ENCODE measurements around the gene SEMA4B. TPM values are rescaled to one million over a fixed set of nuclear protein-coding genes. Genes with fewer than 3 reads are reported as not detected.

Gene SEMA4B
- total RNA-seq, 1 experiment from 2014 or later = 50.2 TPM

GRCh38 chr15:90232941-90233386 lies 31.8 kb downstream of the SEMA4B start:
- TF ChIP-seq FOXK1 (CRISPR knock-in tag; IDR thresholded peaks at IDR 0.05) = no peak
- TF ChIP-seq NFYB (CRISPR knock-in tag; conservative IDR thresholded peaks at IDR 0.05; ENCODE audit: low read depth) = no peak
- TF ChIP-seq USF1 (CRISPR knock-in tag; IDR thresholded peaks at IDR 0.05) = no peak
- no peak for TF ChIP-seq ATF6 (CRISPR knock-in tag; IDR thresholded peaks at IDR 0.05)
- TF ChIP-seq ZNF532 (CRISPR knock-in tag; IDR thresholded peaks at IDR 0.05; ENCODE audit: borderline replicate concordance) = no peak
- TF ChIP-seq ELF4 (CRISPR knock-in tag; IDR thresholded peaks at IDR 0.05; ENCODE audit: low read depth) = no peak
- TF ChIP-seq CBFB (CRISPR knock-in tag; IDR thresholded peaks at IDR 0.05; ENCODE audit: low read depth) = no peak
- no peak for TF ChIP-seq MAX (CRISPR knock-in tag; IDR thresholded peaks at IDR 0.05)
- no peak for TF ChIP-seq IRF2 (CRISPR knock-in tag; IDR thresholded peaks at IDR 0.05; ENCODE audit: borderline replicate concordance, low read depth)
- TF ChIP-seq ZNF281 (CRISPR knock-in tag; IDR thresholded peaks at IDR 0.05) = no peak
- no peak for TF ChIP-seq NFE2L1 (CRISPR knock-in tag; IDR thresholded peaks at IDR 0.05)
- Mint-ChIP-seq H3K36me3 (peaks cover 18% of the 10 kb centered on the region), H3K4me1 (peaks cover 16% of the 10 kb centered on the region), H3K4me3 (peak overlapping the region; percentile 69), H3K27me3 (ENCODE audit: low read depth) (no peaks in the 10 kb centered on the region), H3K27ac (peak overlapping the region; percentile 25), H3K9me3 (no peaks in the 10 kb centered on the region)
- DNase-seq (ENCODE audit: low spot score) (no peak), ATAC-seq (no peak)
- ChIA-PET CTCF (interaction anchor here (0.5 to 3.2 kb wide), 32 partner anchors 11 to 493 kb away, joined by 3 to 66 read pairs (median 6); partner anchors contain the start of genes NGRN, SEMA4B and TTLL13), POLR2A (interaction anchor here (1.0 to 1.8 kb wide), 8 partner anchors 12 to 131 kb away, joined by 3 to 11 read pairs (median 6); partner anchors contain the start of genes IDH2, NGRN, SEMA4B and TTLL13)

GRCh38 chr15:90233387-90234095 lies 32.4 kb downstream of the SEMA4B start, which contains the start of gene CIB1:
Gene CIB1, minus strand, starts transcription at chr15:90233941. Its CDS starts 56 bp downstream, at chr15:90233885.
- POLR2A ChIA-PET = interaction anchor here (0.5 to 1.8 kb wide), 10 partner anchors 12 to 131 kb away, joined by 3 to 11 read pairs (median 6); partner anchors contain the start of genes IDH2, NGRN, SEMA4B and TTLL13
- Mint-ChIP-seq H3K27me3 (ENCODE audit: low read depth) (no peaks in the 10 kb centered on the region), H3K4me3 (peak within 1 kb of the TSS; percentile 72), H3K36me3 (peaks cover 21% of the 10 kb centered on the region), H3K9me3 (no peaks in the 10 kb centered on the region), H3K27ac (peak within 1 kb of the TSS; percentile 25), H3K4me1 (peaks cover 16% of the 10 kb centered on the region)
- DNase-seq (ENCODE audit: low spot score) (peak; percentile 95), ATAC-seq (peak; percentile 90)
- CTCF ChIA-PET = interaction anchor here (0.5 to 3.2 kb wide), 37 partner anchors 12 to 494 kb away, joined by 3 to 66 read pairs (median 5); partner anchors contain the start of genes IDH2, NGRN, SEMA4B and TTLL13
- TF ChIP-seq CTCF (IDR thresholded peaks at IDR 0.05) = no peak
- TF ChIP-seq HMGXB4 (CRISPR knock-in tag; IDR thresholded peaks at IDR 0.05) = peak; percentile 37; the same call in 1 of the 2 replicates
- TF ChIP-seq MYBL2 (CRISPR knock-in tag; IDR thresholded peaks at IDR 0.05) = no peak
- no peak for TF ChIP-seq ZSCAN18 (CRISPR knock-in tag; IDR thresholded peaks at IDR 0.05)

Measured in WTC11 (cell line).